IMR-90 (cell line): ENCODE results near the gene HSPG2. TPM values are rescaled to one million over a fixed set of nuclear protein-coding genes. Genes with fewer than 3 reads are reported as not detected.

Experiments used
- ATAC-seq: fragments of 200-7000 bp; cut with Tn5 transposase; 2 replicates; pipeline ENCODE4 v1.9.1; 2020; ENCODE audit warnings: low read depth, mild to moderate bottlenecking, moderate library complexity
- BruUV-seq: library from RNA; stranded (reverse); fragments of 400-500 nt; replicated peaks from 2 replicates; lab custom pipeline; 2021; lab: Mats Ljungman, UMichigan
- CTCF ChIA-PET: fragments of 300-600 bp; formaldehyde crosslinking; extraction: SDS; loops from one replicate; lab custom pipeline; 2021; ENCODE audit warnings: antibody characterized with exemption; lab: Yijun Ruan, JAX
- POLR2A ChIA-PET: fragments of 300-600 bp; sonication (Branson Sonifier 250); formaldehyde crosslinking; loops from one replicate; lab custom pipeline; 2022; ENCODE audit warnings: antibody characterized with exemption; ENCODE audit not compliant: unreplicated experiment; lab: Charles Lee
- DNase-seq: peaks from one replicate; pipeline ENCODE4 v3.0.0; 2013
- H2AFZ ChIP-seq: replicated peaks from 2 replicates; pipeline ENCODE3; 2013; ENCODE audit warnings: low read length, mild to moderate bottlenecking; ENCODE audit not compliant: poor library complexity
- H2AK5ac ChIP-seq: 2 replicates; pipeline ENCODE4 v1.6.1; 2013; ENCODE audit warnings: low read depth, low read length, inconsistent platforms
- H2AK9ac ChIP-seq: replicated peaks from 2 replicates; pipeline ENCODE3; 2013; ENCODE audit warnings: mild to moderate bottlenecking, low read depth, low read length, moderate library complexity; ENCODE audit not compliant: poor library complexity
- H2BK120ac ChIP-seq: 2 replicates; pipeline ENCODE4 v1.6.1; 2013; ENCODE audit warnings: low read depth, low read length, inconsistent platforms
- H2BK15ac ChIP-seq: 3 replicates; pipeline ENCODE4 v1.6.1; 2013; ENCODE audit warnings: low read depth, low read length, inconsistent platforms
- H2BK20ac ChIP-seq: 2 replicates; pipeline ENCODE4 v1.6.1; 2013; ENCODE audit warnings: low read depth, mild to moderate bottlenecking, inconsistent platforms, low read length, moderate library complexity
- H2BK5ac ChIP-seq: 2 replicates; pipeline ENCODE4 v1.6.1; 2013; ENCODE audit warnings: mild to moderate bottlenecking, low read depth, low read length, inconsistent platforms; ENCODE audit not compliant: poor library complexity, severe bottlenecking
- H3K14ac ChIP-seq: replicated peaks from 2 replicates; pipeline ENCODE4 v1.6.1; 2013; ENCODE audit warnings: low read depth, low read length, inconsistent platforms
- H3K18ac ChIP-seq: 2 replicates; pipeline ENCODE4 v1.6.1; 2013; ENCODE audit warnings: low read depth, low read length, control low read depth
- H3K23ac ChIP-seq: 2 replicates; pipeline ENCODE4 v1.6.1; 2013; ENCODE audit warnings: low read depth, low read length, inconsistent platforms
- H3K27ac ChIP-seq: 2 replicates; pipeline ENCODE4 v1.5.1; 2013; ENCODE audit warnings: mild to moderate bottlenecking, control low read depth, low read length; ENCODE audit not compliant: insufficient read depth
- H3K27me3 ChIP-seq: 2 replicates; pipeline ENCODE4 v1.6.1; 2013; ENCODE audit warnings: low read length; ENCODE audit not compliant: control insufficient read depth, insufficient read depth
- H3K36me3 ChIP-seq: 2 replicates; pipeline ENCODE4 v1.6.1; 2013; ENCODE audit warnings: low read length, mixed read lengths; ENCODE audit not compliant: control insufficient read depth, insufficient read depth
- H3K4ac ChIP-seq: 2 replicates; pipeline ENCODE4 v1.6.1; 2013; ENCODE audit warnings: low read depth, low read length, inconsistent platforms
- H3K4me1 ChIP-seq: 2 replicates; pipeline ENCODE4 v1.6.1; 2013; ENCODE audit warnings: low read length, mixed read lengths; ENCODE audit not compliant: control insufficient read depth, insufficient read depth
- H3K4me2 ChIP-seq: 2 replicates; pipeline ENCODE4 v1.6.1; 2013; ENCODE audit warnings: low read depth, mild to moderate bottlenecking, control low read depth, low read length, moderate library complexity
- H3K4me3 ChIP-seq: 2 replicates; pipeline ENCODE4 v1.5.1; 2013; ENCODE audit warnings: low read depth, mild to moderate bottlenecking, control low read depth, low read length, moderate library complexity; ENCODE audit not compliant: insufficient read depth
- H3K56ac ChIP-seq: 2 replicates; pipeline ENCODE4 v1.6.1; 2013; ENCODE audit warnings: low read length, inconsistent platforms; ENCODE audit not compliant: insufficient read depth; ENCODE audit errors: extremely low read depth
- H3K79me1 ChIP-seq, 2 experiments: 2 replicates each; pipeline ENCODE4 v1.6.1; 2013; ENCODE audit warnings: low read length in 2 of 2, inconsistent platforms in 1 of 2, low read depth in 1 of 2
- H3K9ac ChIP-seq: 2 replicates; pipeline ENCODE4 v1.6.1; 2013; ENCODE audit warnings: low read depth, low read length, control low read depth
- H3K9me1 ChIP-seq: 2 replicates; pipeline ENCODE4 v1.6.1; 2013; ENCODE audit warnings: low read length, inconsistent platforms; ENCODE audit not compliant: insufficient read depth
- H3K9me3 ChIP-seq: 2 replicates; pipeline ENCODE4 v1.6.1; 2013; ENCODE audit warnings: low read length; ENCODE audit not compliant: control insufficient read depth, insufficient read depth
- H4K20me1 ChIP-seq: 2 replicates; pipeline ENCODE4 v1.6.1; 2013; ENCODE audit warnings: low read length, inconsistent platforms; ENCODE audit not compliant: insufficient read depth
- H4K5ac ChIP-seq: 2 replicates; pipeline ENCODE4 v1.6.1; 2013; ENCODE audit warnings: mild to moderate bottlenecking, low read depth, low read length, control low read depth
- H4K8ac ChIP-seq, 2 experiments: 2 replicates each; pipeline ENCODE4 v1.6.1; 2013; ENCODE audit warnings: low read depth in 2 of 2, low read length in 2 of 2, control low read depth in 1 of 2, inconsistent platforms in 1 of 2
- H4K91ac ChIP-seq: 2 replicates; pipeline ENCODE4 v1.6.1; 2013; ENCODE audit warnings: low read depth, low read length, inconsistent platforms; ENCODE audit not compliant: insufficient read depth
- BHLHE40 ChIP-seq: fragments of 150-350 bp; IDR thresholded peaks from 2 replicates; pipeline ENCODE4 v1.6.1; 2016; ENCODE audit warnings: mild to moderate bottlenecking, low read depth, low read length
- CEBPB ChIP-seq: IDR thresholded peaks from 2 replicates; pipeline ENCODE4 v1.6.1; 2012; ENCODE audit warnings: low read depth, low read length, improper control_type of control experiment
- CHD1 ChIP-seq: IDR thresholded peaks from 2 replicates; pipeline ENCODE4 v1.6.1; 2012; ENCODE audit warnings: low read depth, low read length, improper control_type of control experiment
- CTCF ChIP-seq: conservative IDR thresholded peaks from 2 replicates; pipeline ENCODE4 v1.5.1; 2012; ENCODE audit warnings: mild to moderate bottlenecking, low read depth, low read length, improper control_type of control experiment
- ELK1 ChIP-seq: fragments of 150-350 bp; IDR thresholded peaks from 2 replicates; pipeline ENCODE4 v1.6.1; 2016; ENCODE audit warnings: low read depth, mild to moderate bottlenecking, low read length, moderate library complexity, borderline replicate concordance
- FOS ChIP-seq: fragments of 150-350 bp; IDR thresholded peaks from 2 replicates; pipeline ENCODE4 v1.6.1; 2016; ENCODE audit warnings: low read depth, low read length
- MAZ ChIP-seq: IDR thresholded peaks from 2 replicates; pipeline ENCODE4 v1.6.1; 2012; ENCODE audit warnings: low read depth, mild to moderate bottlenecking, low read length, improper control_type of control experiment, moderate library complexity, borderline replicate concordance
- MXI1 ChIP-seq: IDR thresholded peaks from 2 replicates; pipeline ENCODE4 v1.6.1; 2012; ENCODE audit warnings: low read depth, mild to moderate bottlenecking, low read length, moderate library complexity, borderline replicate concordance
- NFE2L2 ChIP-seq: fragments of 150-350 bp; IDR thresholded peaks from 2 replicates; pipeline ENCODE4 v1.6.1; 2016; ENCODE audit warnings: low read depth, mild to moderate bottlenecking, low read length
- POLR2A ChIP-seq: IDR thresholded peaks from 2 replicates; pipeline ENCODE4 v1.6.1; 2012; ENCODE audit warnings: mild to moderate bottlenecking, low read depth, low read length
- RAD21 ChIP-seq: IDR thresholded peaks from 2 replicates; pipeline ENCODE4 v1.6.1; 2012; ENCODE audit warnings: low read length, improper control_type of control experiment
- RCOR1 ChIP-seq: IDR thresholded peaks from 2 replicates; pipeline ENCODE4 v1.6.1; 2012; ENCODE audit warnings: mild to moderate bottlenecking, low read length, improper control_type of control experiment; ENCODE audit not compliant: insufficient replicate concordance
- RFX5 ChIP-seq: IDR thresholded peaks from 2 replicates; pipeline ENCODE4 v1.8.0; 2012; ENCODE audit warnings: low read depth, mild to moderate bottlenecking, low read length, moderate library complexity
- SMC3 ChIP-seq: fragments of 150-350 bp; IDR thresholded peaks from 2 replicates; pipeline ENCODE4 v1.6.1; 2016; ENCODE audit warnings: low read depth, mild to moderate bottlenecking, antibody characterized with exemption, low read length, moderate library complexity
- USF2 ChIP-seq: fragments of 150-350 bp; IDR thresholded peaks from 2 replicates; pipeline ENCODE4 v1.6.1; 2017; ENCODE audit warnings: mild to moderate bottlenecking, antibody characterized with exemption, low read length, low read depth
- WGBS, 2 experiments: methylation state at CpG; one replicate each; pipeline versions ENCODE4 v1.1.5 to v1.1.7; 2013; ENCODE audit warnings: missing lambda C conversion rate in 2 of 2; ENCODE audit not compliant: insufficient read length in 1 of 2; ENCODE audit errors: extremely low coverage in 2 of 2; 5-methylcytosine and 5-hydroxymethylcytosine counted together
- dilution Hi-C: fragments of 300-500 bp; cut with HindIII; formaldehyde crosslinking; loops from one replicate; pipeline ENCODE4 v1.14.3; 2018; ENCODE audit warnings: low sequenced_read_pairs; ENCODE audit not compliant: unreplicated experiment
- in situ Hi-C: fragments of 300-500 bp; cut with MboI; formaldehyde crosslinking; loops from 3 replicates; pipeline ENCODE4 v1.14.3; 2019; ENCODE audit warnings: low sequenced_read_pairs, inconsistent platforms, mixed read lengths
- intact Hi-C: fragments of 100-400 bp; cut with micrococcal nuclease; formaldehyde crosslinking; loops from 2 replicates; pipeline ENCODE4 v1.10.0; 2022
- polyA plus RNA-seq, 3 experiments: library from polyadenylated mRNA; depleted of rRNA; stranded (reverse); fragments of >200 nt; gene quantifications; 2 replicates each; pipeline ENCODE4 v1.2.3, GENCODE V29; 2012; ENCODE audit warnings: low replicate concordance in 1 of 3
- total RNA-seq: library from RNA; depleted of rRNA; stranded (reverse); fragments of >200 nt; gene quantifications from 2 replicates; pipeline ENCODE4 v1.2.3, GENCODE V29; 2012

Gene HSPG2
- total and polyA plus RNA-seq, 2 of the 4 experiments (the other 2 are of a cell fraction) = 15.8 to 94.0 TPM

GRCh38 chr1:21823980-21824702 lies 113.0 kb downstream of the HSPG2 start:
- Histone ChIP-seq H3K36me3 (peaks cover 60% of the 10 kb centered on the region), H3K27ac (no peak overlapping the region), H3K9me3 (no peaks in the 10 kb centered on the region), H3K23ac (no peak overlapping the region), H3K56ac (no peak overlapping the region), H3K18ac (no peak overlapping the region), H3K14ac (no peak overlapping the region), H3K79me1 (no peaks in the 10 kb centered on the region), H3K4ac (no peak overlapping the region), H2AK5ac (no peak overlapping the region), H4K20me1 (no peaks in the 10 kb centered on the region), H3K4me3 (no peak overlapping the region), H4K91ac (no peak overlapping the region), H3K27me3 (no peaks in the 10 kb centered on the region), H3K9me1 (no peaks in the 10 kb centered on the region), H2BK20ac (no peak overlapping the region), H4K8ac (no peak overlapping the region), H2AFZ (no peak overlapping the region), H2BK15ac (no peak overlapping the region), H3K4me2 (no peak overlapping the region), H2BK120ac (no peak overlapping the region), H2AK9ac (no peak overlapping the region), H3K9ac (no peak overlapping the region), H2BK5ac (no peak overlapping the region), H3K4me1 (no peaks in the 10 kb centered on the region), H4K5ac (no peak overlapping the region)
- TF ChIP-seq RCOR1 = no peak
- no peak for TF ChIP-seq CEBPB
- TF ChIP-seq RFX5 = no peak
- no peak for TF ChIP-seq NFE2L2
- TF ChIP-seq ELK1 = no peak
- TF ChIP-seq SMC3 = no peak
- no peak for TF ChIP-seq MXI1
- TF ChIP-seq MAZ = no peak
- TF ChIP-seq FOS = no peak
- TF ChIP-seq POLR2A = no peak
- no peak for TF ChIP-seq CTCF
- no peak for TF ChIP-seq CHD1
- TF ChIP-seq USF2 = no peak
- TF ChIP-seq RAD21 = no peak
- TF ChIP-seq BHLHE40 = no peak
- CTCF ChIA-PET = no interaction called here
- POLR2A ChIA-PET = no interaction called here
- WGBS, 2 experiments = 100% methylated on average over 2 of the region's 22 CpGs; no CpG with 5 or more reads in 1 of the 2 experiments
- intact Hi-C loops = no loop called here
- no TSS peak for BruUV-seq
- in situ Hi-C loops = no loop called here
- no peak for DNase-seq
- no peak for ATAC-seq
- dilution Hi-C loops = no loop called here
